NCI-H1417 treated with DMSO at 0.1 percent for 48 hours (cell line): ENCODE measurements around the gene RNFT2.

ENCODE experiments used
- DNase-seq: peaks from one replicate; lab custom pipeline; 2025; lab: John Stamatoyannopoulos, UW

The RNFT2 gene

DNA sequence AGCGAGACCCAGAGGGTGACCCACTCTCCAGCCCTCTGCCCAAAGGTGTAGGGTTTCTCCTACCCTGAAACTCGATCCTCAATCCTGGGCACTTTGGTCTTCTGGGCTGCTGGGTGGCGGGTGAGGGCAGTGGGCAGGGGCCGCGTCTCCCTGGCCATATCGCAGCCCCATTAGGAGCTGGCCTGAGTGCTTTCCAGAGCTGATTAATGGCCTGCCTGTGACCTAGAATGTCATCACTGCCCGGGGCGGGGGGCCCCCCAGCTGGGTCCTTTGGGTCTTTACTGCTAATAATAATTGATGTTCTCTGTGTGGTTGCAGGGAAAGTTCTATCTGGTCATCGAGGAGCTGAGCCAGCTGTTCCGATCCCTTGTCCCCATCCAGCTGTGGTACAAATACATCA, 95.4 kb downstream of the RNFT2 start:
- DNase-seq: no peak

DNA sequence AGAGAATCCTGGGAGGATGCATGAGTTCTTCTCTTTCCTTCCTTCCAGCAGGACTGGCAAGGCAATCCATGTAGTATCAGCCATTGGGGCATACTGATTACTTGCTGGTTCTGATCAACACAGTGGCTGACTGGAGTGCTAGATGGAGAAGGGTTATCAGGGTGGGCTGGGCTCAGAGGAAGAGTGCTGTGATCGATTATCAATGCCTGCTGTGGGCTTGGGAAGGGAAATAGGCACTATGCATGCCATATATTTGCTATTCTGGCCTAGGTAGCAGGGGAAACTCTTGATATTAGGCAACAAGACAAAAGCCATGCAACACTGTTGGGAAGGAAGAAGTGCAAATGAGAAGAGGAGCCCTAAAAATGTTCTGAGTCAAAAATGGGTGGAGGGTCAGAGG, 97.4 kb downstream of the RNFT2 start:
- DNase-seq: no peak

DNA sequence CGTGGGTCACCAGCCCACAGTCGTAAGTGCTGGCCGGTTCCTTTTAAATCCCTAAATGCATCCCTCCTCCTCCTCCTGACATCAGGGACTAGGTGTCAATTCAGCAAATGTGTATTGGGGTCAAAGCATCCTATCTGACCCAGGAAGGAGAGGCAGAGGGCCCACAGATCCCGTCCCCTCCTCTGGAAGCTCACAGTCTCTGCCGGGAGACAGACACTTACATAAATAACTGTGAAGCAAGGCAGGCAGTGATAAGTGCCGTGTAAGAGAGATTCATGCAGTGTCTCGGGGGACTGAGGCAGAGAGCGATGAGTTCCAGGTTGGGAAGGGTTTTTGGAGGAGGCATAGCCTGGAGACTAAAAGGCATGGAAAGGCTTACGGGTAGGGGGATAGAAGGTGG, 99.0 kb downstream of the RNFT2 start:
- no peak for DNase-seq

DNA sequence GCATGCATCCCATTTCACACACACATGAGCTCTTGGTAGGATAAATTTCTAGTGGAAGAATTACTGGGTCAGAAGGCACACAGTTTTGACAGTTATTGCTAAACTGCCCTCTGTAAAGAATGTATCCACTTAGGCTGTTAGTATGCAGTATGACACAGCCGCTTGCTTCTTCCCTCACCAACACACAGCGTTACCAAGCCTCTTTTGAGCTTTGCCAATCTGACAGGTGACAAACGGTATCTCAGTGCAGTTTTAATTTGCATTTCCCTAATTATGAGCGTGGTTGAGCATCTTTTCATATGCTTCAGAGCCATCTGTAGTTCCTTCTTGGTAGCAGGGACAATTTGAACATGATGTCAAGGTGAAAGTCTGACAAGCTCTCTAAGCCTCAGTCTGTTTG, 100.2 kb downstream of the RNFT2 start:
- no peak for DNase-seq

DNA sequence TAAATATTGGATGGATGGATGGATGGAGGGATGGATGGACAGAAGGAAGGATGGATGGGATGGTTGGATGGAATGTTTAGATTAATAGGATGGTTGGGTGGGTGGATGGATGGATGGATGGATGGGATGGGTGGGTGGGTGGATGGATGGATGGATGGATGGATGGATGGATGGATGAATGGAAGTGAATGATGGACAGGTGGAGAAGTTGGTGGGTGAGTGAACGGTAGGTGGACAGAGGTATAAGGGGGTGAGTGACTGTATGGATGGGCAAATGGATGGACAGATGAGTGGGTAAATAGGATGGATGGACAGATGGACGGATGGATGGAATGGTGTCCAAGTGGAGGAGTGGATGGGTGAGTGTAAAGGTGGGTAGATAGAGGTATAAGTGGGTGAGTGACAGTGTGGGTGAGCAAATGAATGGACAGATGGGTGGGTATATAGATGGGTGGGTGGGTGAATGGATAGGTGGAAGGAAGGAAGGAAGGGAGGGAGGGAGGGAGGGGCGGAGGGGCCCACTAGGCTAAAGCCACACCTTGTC, 101.2 kb downstream of the RNFT2 start:
- no peak for DNase-seq

DNA sequence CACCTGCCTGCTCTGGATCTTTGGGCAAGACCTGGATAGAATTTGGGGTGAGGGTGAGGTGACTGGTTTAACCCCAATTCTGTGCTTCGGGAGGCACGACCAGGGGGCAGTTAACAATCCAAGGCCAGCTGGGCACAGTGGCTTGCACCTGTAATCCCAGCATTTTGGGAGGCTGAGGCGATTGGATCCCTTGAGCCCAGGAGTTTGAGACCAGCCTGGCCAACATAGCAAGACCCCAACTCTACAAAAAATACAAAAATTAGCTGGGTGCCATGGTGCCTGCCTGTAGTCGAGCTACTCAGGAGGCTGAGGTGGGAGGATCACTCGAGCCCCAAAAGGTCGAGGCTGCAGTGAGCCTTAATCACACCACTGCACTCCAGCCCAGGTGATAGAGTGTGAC, 105.0 kb downstream of the RNFT2 start:
- DNase-seq: no peak

DNA sequence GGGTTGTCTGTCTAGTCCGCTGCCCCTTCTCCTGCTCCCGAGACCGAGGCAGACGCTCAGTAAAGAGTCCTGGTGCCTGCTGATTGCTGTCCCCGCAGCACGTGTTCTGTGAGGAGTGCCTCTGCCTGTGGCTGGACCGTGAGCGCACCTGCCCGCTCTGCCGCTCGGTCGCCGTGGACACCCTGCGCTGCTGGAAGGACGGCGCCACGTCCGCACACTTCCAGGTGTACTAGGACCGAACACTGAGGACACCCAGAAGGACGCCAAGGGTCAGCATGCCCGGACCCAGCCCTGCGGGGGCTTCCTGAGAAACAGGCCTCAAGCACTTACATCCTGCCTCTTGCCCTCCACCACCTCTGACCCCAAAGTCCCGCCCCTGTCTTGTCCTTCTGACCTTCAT, 111.1 kb downstream of the RNFT2 start:
- DNase-seq: no peak

DNA sequence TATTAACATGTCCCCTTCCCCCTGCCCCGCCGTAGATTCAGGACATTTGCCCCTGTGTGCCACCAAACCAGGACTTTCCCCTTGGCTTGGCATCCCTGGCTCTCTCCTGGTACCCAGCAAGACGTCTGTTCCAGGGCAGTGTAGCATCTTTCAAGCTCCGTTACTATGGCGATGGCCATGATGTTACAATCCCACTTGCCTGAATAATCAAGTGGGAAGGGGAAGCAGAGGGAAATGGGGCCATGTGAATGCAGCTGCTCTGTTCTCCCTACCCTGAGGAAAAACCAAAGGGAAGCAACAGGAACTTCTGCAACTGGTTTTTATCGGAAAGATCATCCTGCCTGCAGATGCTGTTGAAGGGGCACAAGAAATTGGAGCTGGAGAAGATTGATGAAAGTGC, 114.2 kb downstream of the RNFT2 start:
- DNase-seq: no peak

DNA sequence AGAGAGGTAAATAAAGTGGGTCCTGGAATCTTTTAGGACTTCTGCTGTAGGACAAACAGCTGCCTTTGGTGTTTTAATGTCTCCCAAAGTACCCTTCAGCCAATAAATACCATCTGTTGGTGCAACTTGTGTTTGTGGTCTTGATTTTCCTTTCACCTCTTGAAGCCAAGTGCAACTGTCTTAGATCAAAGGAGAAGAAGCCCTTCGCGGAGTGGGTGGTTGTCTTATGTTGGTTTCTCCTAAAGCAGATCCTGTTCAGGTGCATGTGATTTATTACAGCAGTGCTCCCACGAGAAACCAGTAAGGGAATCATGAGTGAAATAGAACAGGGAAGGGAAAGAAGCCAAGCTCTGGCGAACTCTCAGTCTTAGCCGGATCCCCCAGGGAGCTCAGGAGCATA, 115.4 kb downstream of the RNFT2 start:
- no peak for DNase-seq

DNA sequence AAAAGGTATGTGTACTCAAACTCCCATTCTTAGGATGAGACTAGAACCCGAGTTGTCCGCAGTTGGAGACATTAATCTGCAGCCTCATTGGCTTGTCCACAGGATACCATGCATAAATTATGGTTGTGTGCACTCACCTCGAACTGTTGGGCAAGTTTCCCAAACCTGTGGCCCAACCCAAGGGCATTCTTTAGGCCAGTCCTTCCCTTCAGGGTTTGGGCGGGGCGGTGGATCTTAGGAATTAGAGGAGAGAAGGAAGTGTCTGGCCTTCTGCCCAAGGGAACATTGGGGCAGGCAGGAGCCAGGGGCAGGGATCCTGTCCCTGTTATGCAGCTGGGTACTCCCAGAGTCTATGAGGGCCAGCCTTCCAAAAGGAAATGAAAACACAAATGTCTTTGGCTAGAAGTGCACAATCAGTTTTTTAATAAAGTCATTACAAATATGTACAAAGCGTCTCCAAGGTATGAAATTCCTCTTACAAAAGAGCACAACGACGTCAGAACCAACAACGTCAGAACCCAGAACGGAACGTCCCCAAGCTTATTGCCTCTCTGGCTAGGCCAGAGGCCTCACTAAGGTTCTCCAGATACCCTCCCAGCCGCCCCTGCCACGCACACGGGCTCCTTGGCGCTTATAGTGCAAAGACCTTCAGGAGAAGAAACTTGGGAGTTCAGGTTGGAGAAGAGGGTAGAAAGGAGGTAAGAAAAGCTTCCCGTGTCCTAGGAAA, 117.8 kb downstream of the RNFT2 start:
- no peak for DNase-seq

DNA sequence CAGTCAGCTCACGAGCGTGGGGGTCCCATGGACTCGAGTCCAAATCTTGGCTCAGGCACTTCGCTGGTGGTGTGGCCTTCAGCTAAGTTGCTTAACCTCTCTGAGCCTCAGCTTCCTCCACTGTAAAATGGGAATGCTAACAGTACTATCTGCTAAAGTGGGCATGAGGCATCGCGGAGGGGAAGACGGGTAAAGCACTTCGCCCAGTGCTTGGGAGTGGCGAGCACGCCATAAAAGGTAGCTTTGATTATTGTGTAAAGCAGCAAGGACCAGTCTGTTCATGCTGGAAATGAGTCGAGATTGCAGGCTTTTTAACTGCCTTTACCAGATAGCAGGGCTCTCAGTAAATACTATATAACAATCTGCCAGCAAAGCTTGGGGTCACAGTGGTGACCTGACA, 118.6 kb downstream of the RNFT2 start:
- DNase-seq: no peak

DNA sequence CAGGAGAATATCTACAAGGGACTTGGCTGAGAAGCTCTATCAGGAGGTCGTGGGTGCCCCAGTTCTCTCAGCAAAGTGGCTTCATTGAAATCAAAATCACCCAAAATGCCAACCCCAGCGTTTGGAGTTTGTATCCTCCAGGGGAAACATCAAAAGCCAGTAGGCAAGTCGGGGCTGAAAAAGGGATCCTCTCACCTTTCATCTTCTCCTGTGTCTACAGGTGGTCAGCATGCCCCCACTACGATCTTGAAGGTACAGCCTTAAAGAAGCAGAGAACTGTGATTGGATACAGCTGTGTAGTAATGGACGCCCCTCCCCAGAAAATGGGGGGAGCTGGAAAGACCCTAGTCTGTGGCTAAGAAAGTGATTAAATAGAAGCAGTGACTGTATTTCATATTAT, 121.0 kb downstream of the RNFT2 start:
- no peak for DNase-seq

DNA sequence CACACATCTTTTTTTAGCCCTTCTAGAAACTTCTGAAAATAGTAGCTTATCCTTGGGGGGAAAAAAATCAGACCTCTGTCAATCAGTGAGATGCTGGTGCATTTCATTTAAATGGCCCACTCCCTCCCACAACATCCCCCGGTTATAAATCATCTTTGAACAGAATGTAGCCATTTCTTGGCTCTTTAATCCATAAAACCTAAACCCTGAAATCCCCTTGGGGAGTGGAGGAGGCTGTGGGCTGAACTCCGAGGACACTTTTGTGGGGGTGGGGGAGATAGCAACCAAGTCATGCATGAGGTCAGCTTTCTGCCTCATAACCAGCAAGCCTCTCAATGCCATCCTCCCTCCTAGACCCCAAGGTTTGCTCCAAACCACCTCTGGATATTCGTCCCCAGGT, 122.1 kb downstream of the RNFT2 start:
- DNase-seq: no peak

DNA sequence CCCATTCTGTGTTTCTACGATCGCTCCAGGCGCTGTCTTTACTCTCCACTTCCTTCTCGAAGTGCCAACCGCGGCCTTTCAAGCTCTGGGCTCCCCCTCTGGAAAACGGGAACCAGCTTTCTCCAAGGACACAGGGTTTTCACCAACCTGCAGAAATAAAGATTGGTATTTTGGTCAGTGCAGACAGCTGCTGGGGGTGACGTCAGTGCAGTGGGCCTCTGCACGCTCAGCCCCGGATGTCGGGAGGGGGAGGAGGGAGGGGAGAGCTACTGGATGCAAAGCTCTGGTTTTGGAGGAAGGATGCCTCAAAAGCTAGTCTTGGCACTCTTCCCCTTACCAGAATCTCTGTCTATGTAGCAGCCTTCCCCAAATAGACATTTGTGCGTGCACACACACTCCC, 123.2 kb downstream of the RNFT2 start:
- DNase-seq: no peak

DNA sequence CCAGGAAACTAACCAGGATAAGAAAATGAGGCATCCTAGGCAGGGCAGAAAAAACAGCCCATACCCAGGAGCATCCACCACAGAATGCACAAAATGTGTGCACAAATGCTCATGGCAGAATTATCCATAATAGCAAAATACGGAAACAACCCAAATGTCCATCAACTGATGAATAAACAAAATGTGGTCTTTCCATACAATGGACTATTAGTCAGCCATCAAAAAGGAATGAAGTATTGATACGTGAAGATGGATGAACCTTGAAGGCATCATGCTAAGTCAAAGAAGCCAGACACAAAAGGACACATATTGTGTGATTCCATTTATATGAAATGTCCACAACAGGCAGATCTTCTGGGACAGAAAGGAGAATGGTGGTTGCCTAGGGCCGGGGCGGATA, 124.1 kb downstream of the RNFT2 start:
- DNase-seq: no peak

DNA sequence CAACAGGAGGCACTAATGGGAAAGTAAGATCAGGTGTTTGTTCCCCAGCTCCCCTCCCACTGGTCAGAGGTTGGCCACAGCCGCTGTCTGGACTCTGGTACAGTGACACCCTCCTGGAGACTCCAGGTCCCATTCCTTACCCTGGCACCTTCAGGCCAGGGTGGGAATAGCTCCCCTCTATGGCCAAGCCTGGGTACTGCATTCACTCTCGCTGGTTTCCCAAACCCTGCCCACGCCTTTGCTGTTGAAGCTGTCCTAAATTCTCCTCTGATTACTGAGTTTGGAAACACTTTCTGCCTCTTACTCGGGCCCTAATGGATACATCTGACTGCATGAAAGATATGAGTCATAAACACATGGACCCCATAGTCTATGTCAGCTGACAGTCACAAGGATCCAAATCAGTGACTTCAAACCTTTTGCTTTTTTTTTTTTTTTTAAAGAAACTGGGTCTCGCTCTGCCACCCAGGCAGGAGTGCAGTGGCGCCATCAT, 125.2 kb downstream of the RNFT2 start:
- DNase-seq: no peak

DNA sequence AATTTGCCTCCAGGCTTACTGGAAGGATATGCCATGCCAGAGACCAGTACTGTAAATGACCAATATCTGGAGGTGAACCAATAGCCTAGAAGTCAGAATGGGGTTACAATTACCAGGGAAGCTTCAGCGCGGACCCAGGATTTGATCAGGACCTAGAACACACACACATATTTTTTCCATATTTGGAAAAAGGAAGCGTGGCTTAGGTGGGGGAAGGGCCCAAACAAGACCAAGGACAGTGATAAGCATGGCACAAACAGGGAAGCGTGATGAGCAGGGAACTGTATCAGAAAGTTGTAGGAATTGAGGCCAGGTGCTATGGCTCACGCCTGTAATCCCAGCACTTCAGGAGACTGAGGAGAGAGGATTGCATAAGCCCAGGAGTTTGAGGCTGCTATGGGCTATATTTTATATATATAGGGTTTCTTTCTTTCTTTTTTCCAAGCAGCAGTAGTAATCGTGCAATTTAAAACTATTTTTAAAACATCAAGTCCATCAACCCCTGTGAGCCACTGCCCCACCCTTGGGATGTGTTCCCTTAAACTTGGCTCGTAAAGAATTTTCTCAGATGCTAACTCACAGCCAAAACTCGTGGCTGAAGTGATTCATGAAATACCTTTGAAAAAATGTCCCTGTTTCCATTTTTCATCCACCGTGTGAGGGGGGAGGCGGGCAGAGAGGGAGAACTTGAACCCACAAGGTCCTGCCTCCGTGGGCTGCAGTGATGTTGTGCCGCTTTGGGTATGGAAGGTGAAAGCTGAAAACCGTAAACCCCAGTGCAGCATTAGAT, 126.5 kb downstream of the RNFT2 start:
- DNase-seq: no peak

DNA sequence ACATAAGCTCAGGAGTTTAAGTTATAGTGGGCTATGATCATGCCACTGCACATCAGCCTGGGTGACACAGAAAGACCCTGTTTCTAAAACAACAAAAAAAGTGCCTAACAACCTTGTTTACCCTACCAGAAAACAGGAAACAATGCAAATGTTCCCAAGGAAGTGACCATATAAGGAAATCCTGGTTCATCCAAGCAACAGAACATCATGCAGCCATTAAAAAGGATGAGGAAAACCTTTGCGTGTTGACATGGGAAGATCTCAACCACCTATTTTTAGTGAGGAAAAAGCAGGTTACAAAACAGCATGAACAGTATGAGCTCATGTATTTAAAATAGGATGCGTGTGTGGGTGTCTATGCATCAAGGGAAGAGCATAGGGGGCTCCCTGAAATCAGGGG, 129.4 kb downstream of the RNFT2 start:
- DNase-seq: no peak

DNA sequence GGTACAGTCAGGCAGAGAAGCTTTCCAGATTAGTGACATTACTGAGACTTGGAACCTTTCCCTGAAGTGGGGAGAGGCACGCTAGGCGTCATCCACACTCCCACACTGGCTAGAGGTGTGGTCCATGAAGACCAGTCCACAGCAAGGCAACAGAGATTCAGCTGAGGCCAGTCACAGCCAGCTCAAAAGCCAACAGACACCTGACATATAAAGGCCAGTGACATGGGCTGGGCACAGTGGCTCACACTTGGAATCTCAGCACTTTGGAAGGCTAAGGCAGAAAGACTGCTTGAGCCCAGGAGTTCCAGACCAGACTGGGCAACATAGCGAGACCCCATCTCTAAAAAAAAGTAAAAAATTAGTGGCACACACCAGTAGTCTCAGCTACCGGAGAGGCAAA, 132.2 kb downstream of the RNFT2 start:
- no peak for DNase-seq

DNA sequence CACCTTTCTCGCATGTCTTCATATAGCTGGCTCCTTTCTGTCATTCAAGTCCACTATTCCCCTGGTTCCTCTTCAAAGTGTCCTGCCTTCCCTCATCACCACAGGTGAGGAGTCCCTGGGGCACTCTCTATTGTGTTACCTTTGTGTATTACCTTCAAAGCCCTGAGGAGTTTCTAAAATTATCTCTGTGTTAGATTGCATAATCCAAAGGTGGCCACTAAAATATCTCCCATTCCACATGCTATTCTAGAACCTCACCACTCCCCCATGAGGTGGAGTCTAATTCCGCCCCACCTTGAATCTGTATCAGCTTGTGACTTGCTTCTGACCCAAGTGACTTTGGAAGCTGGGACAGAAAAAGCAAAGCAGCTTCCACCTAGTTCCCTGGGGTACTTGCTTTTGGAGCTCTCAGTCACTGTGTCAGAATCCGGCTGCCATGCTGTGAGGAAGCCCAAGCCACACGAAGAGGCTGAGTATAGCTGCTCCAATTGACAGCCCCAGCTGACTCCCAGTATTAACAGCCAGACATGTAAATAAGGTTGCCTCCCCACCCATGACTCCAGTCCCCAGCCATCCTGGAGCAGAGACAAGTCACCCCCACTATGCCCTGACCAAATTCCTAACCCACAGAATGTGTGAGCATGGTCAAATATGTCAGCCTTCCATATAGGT, 136.3 kb downstream of the RNFT2 start:
- no peak for DNase-seq

DNA sequence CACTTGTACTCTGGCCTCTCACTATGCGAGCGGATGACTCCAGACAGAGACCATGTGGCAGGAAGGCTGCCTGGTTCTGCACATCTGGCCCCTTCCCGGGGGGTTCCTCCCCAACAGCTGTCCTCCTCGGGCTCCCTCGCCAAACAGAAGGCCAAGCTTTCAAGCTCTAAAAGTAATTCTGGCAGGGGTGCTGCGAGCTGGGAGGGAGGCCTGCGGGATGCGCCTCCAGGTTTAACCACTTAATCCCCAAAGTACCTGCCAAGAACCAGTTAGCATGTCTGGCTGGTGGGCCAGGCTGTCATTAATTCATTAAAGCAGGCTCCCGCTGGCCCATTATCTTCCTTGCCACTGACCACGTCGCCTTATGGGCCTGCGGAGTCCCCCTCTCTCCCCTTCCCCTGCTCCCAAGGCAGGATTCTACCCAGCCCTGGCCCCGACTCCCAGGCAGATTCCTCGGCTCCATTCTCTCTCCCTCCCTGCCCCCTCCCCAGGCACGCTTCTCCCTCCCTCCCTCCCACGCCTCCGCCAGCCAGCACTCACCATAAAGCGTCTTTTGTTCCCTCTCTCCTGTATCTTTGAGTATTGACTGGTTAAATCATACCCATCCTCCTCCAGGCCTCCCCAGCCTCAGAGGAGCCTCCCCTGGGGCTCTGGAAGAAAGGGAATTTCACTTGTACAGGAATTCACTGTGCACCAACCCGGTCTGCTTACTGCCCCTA, 138.2 kb downstream of the RNFT2 start:
- no peak for DNase-seq
